GM08714 (cell line): ENCODE results near the gene DNAH10.
"Not testable (repeated sequence)": the region's sequence is repeated elsewhere in the genome, so short reads cannot be mapped to it uniquely, and the experiment has no call there.

Experiments used
- H3K4me3 ChIP-seq: fragments of 200-500 bp; sonication (Bioruptor generic); 2 replicates; pipeline ENCODE4 v1.5.1; 2014; ENCODE audit warnings: mild to moderate bottlenecking, low read length, inconsistent platforms
- ZNF274 ChIP-seq: IDR thresholded peaks from 2 replicates; pipeline ENCODE4 v1.6.1; 2012; ENCODE audit warnings: mild to moderate bottlenecking, low read depth, low read length

DNAH10 gene

GRCh38 chr12:123905319-123905925 is 143.3 kb downstream of the DNAH10 start:
- TF ChIP-seq ZNF274, result no peak
- H3K4me3 ChIP-seq, result no peak overlapping the region

GRCh38 chr12:123906711-123907420 is 144.8 kb downstream of the DNAH10 start:
- no peak for TF ChIP-seq ZNF274
- no peak overlapping the region for H3K4me3 ChIP-seq

- no peak for TF ChIP-seq ZNF274
- no peak overlapping the region for H3K4me3 ChIP-seq
These were observed 145.8 kb downstream of the DNAH10 start for GRCh38 chr12:123907726-123908476.

GRCh38 chr12:123908884-123909725 is 147.0 kb downstream of the DNAH10 start:
- no peak for TF ChIP-seq ZNF274
- no peak overlapping the region for H3K4me3 ChIP-seq

GRCh38 chr12:123910057-123910456 is 148.0 kb downstream of the DNAH10 start:
- H3K4me3 ChIP-seq, result no peak overlapping the region
- TF ChIP-seq ZNF274, result no peak

- no peak overlapping the region for H3K4me3 ChIP-seq
- TF ChIP-seq ZNF274, result no peak
These were observed 148.7 kb downstream of the DNAH10 start for GRCh38 chr12:123910761-123911193.

- H3K4me3 ChIP-seq, result not testable (repeated sequence)
These were observed 149.7 kb downstream of the DNAH10 start for GRCh38 chr12:123911672-123912409.

GRCh38 chr12:123912415-123913380 is 150.6 kb downstream of the DNAH10 start:
- no peak for TF ChIP-seq ZNF274
- no peak overlapping the region for H3K4me3 ChIP-seq

GRCh38 chr12:123914726-123915333 is 152.7 kb downstream of the DNAH10 start:
- no peak for TF ChIP-seq ZNF274
- H3K4me3 ChIP-seq, result no peak overlapping the region

GRCh38 chr12:123916729-123917128 is 154.6 kb downstream of the DNAH10 start:
- no peak for TF ChIP-seq ZNF274

GRCh38 chr12:123917337-123917850 is 155.3 kb downstream of the DNAH10 start:
- TF ChIP-seq ZNF274, result no peak

More at GRCh38 chr12:123916729-123917128, 154.6 kb downstream of the DNAH10 start:
- H3K4me3 ChIP-seq, result no peak overlapping the region

GRCh38 chr12:123919980-123920360 is 157.9 kb downstream of the DNAH10 start:
- H3K4me3 ChIP-seq, result no peak overlapping the region
- TF ChIP-seq ZNF274, result no peak

More at GRCh38 chr12:123917337-123917850, 155.3 kb downstream of the DNAH10 start:
- H3K4me3 ChIP-seq, result no peak overlapping the region

- H3K4me3 ChIP-seq, result no peak overlapping the region
These were observed 160.9 kb downstream of the DNAH10 start for GRCh38 chr12:123923038-123923437.

More at GRCh38 chr12:123923038-123923437, 160.9 kb downstream of the DNAH10 start:
- no peak for TF ChIP-seq ZNF274
